ENCODE data around the gene NINJ1.

DNA sequence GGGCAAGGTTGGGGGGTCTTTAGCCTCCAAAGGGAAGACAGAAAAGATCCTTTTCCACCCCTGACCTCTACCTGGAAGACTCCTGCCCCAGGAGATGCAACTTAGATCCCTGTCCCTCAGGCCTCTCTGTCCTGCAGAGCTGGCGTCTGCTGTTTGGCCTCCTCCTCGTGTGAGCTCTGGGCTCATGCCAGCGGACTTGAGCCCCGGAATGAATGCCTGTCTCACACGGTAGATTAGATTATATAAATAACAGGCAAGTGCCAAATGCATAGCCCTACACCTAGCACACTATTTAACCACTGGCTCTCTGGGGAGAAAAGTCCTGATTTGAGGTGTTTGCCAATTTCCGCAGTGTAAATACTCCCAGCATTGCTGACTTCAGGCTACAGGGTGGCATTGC, 48.5 kb upstream of the NINJ1 start:
- TF ChIP-seq, protein P1, sequence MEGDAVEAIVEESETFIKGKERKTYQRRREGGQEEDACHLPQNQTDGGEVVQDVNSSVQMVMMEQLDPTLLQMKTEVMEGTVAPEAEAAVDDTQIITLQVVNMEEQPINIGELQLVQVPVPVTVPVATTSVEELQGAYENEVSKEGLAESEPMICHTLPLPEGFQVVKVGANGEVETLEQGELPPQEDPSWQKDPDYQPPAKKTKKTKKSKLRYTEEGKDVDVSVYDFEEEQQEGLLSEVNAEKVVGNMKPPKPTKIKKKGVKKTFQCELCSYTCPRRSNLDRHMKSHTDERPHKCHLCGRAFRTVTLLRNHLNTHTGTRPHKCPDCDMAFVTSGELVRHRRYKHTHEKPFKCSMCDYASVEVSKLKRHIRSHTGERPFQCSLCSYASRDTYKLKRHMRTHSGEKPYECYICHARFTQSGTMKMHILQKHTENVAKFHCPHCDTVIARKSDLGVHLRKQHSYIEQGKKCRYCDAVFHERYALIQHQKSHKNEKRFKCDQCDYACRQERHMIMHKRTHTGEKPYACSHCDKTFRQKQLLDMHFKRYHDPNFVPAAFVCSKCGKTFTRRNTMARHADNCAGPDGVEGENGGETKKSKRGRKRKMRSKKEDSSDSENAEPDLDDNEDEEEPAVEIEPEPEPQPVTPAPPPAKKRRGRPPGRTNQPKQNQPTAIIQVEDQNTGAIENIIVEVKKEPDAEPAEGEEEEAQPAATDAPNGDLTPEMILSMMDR (conservative IDR thresholded peaks at IDR 0.05; ENCODE audit: low read length), result no peak
- no peak for TF ChIP-seq EZH2phosphoT487 (IDR thresholded peaks at IDR 0.05; ENCODE audit: borderline replicate concordance)

Measured in Loucy (cell line).